H4 (cell line): Measurements from ENCODE around the gene SLC31A1. TPM values are rescaled to one million over a fixed set of nuclear protein-coding genes. Genes with fewer than 3 reads are reported as not detected.
"Not testable (repeated sequence)": the region's sequence is repeated elsewhere in the genome, so short reads cannot be mapped to it uniquely, and the experiment has no call there.

Experiments used
- DNase-seq: peaks from one replicate; pipeline ENCODE4 v3.0.0-alpha.2; 2015; ENCODE audit warnings: low spot score
- total RNA-seq: library from RNA; depleted of rRNA; stranded (reverse); fragments of >200 nt; shearing (Covaris generic); gene quantifications from 2 replicates; pipeline ENCODE4 v1.2.3, GENCODE V29; 2014

SLC31A1 gene
- total RNA-seq, 1 experiment from 2014 or later: 34.3 TPM

GRCh38 chr9:113261917-113262671, 40.8 kb downstream of the SLC31A1 start:
- no peak for DNase-seq

GRCh38 chr9:113266174-113266573, 44.8 kb downstream of the SLC31A1 start:
- no peak for DNase-seq

GRCh38 chr9:113267911-113268566, 46.7 kb downstream of the SLC31A1 start:
- no peak for DNase-seq

- no peak for DNase-seq
Measured at GRCh38 chr9:113269355-113269754, 48.0 kb downstream of the SLC31A1 start.

GRCh38 chr9:113269871-113270270, 48.5 kb downstream of the SLC31A1 start:
- no peak for DNase-seq

GRCh38 chr9:113274474-113275156, 53.3 kb downstream of the SLC31A1 start:
- peak; percentile 49 for DNase-seq

GRCh38 chr9:113275157-113276131, 54.1 kb downstream of the SLC31A1 start, which contains the start of the genes CDC26 and PRPF4:
TSS of gene CDC26 (minus strand) at chr9:113275572. CDS start at chr9:113272507, 3,065 bp downstream.
TSS of gene PRPF4 (plus strand) at chr9:113275658. CDS start at chr9:113275744, 86 bp downstream.
- peak; percentile 99 for DNase-seq

- DNase-seq: no peak
Measured at GRCh38 chr9:113278840-113279239, 57.5 kb downstream of the SLC31A1 start.

GRCh38 chr9:113281356-113281755, 60.0 kb downstream of the SLC31A1 start:
- no peak for DNase-seq

- no peak for DNase-seq
Measured at GRCh38 chr9:113289091-113289490, 67.7 kb downstream of the SLC31A1 start.

GRCh38 chr9:113290052-113290607, 68.8 kb downstream of the SLC31A1 start:
- DNase-seq: no peak

- DNase-seq: no peak
Measured at GRCh38 chr9:113293285-113293878, 72.0 kb downstream of the SLC31A1 start.

GRCh38 chr9:113296247-113296646, 74.9 kb downstream of the SLC31A1 start:
- DNase-seq: not testable (repeated sequence)

GRCh38 chr9:113296796-113297558, 75.6 kb downstream of the SLC31A1 start:
- no peak for DNase-seq

GRCh38 chr9:113298311-113298710, 77.0 kb downstream of the SLC31A1 start:
- DNase-seq: no peak

GRCh38 chr9:113298924-113299770, 77.8 kb downstream of the SLC31A1 start:
- DNase-seq: no peak

GRCh38 chr9:113299800-113300292, 78.5 kb downstream of the SLC31A1 start:
- peak; percentile 10 for DNase-seq

- no peak for DNase-seq
Measured at GRCh38 chr9:113301548-113301947, 80.2 kb downstream of the SLC31A1 start.
